Heart left ventricle (tissue), 16 donors: ENCODE data around the gene HAGHL. TPM values are rescaled to one million over a fixed set of nuclear protein-coding genes. Genes with fewer than 3 reads are reported as not detected.

Experiments used
- ATAC-seq, 4 donors: fragments of 200-7000 bp; cut with Tn5 transposase; one replicate each; pipeline ENCODE4 v1.9.1; 2020 to 2022; ENCODE audit warnings: moderate library complexity in 4 of 4, mild to moderate bottlenecking in 3 of 4, moderate number of reproducible peaks in 1 of 4
- DNase-seq, 5 donors: peaks; one replicate each; pipeline ENCODE4 v3.0.0-alpha.2; 2020
- H3K27ac ChIP-seq, 12 donors: fragments of 200-600 bp; sonication (generic) in 4 of 12; one replicate each; pipeline versions ENCODE4 v1.5.0 to v1.8.0; 2016 to 2022; ENCODE audit warnings: mild to moderate bottlenecking in 2 of 12
- H3K27me3 ChIP-seq, 9 donors: fragments of 200-600 bp; sonication (generic) in 2 of 9; one replicate each; pipeline versions ENCODE4 v1.5.1 to v1.8.0; 2016 to 2022; ENCODE audit warnings: mild to moderate bottlenecking in 3 of 9
- H3K36me3 ChIP-seq, 9 donors: fragments of 200-600 bp; sonication (generic) in 2 of 9; one replicate each; pipeline versions ENCODE4 v1.5.0 to v1.8.0; 2018 to 2022; ENCODE audit warnings: mild to moderate bottlenecking in 2 of 9
- H3K4me1 ChIP-seq, 12 donors: fragments of 200-600 bp; sonication (generic) in 4 of 12; one replicate each; pipeline versions ENCODE4 v1.5.0 to v1.8.0; 2016 to 2022; ENCODE audit warnings: mild to moderate bottlenecking in 3 of 12
- H3K4me3 ChIP-seq, 12 donors: fragments of 200-600 bp; sonication (generic) in 4 of 12; one replicate each; pipeline versions ENCODE4 v1.5.0 to v1.8.0; 2017 to 2022; ENCODE audit warnings: mild to moderate bottlenecking in 9 of 12, moderate library complexity in 4 of 12
- H3K9me3 ChIP-seq, 12 donors: fragments of 200-600 bp; sonication (generic) in 4 of 12; one replicate each; pipeline versions ENCODE4 v1.5.0 to v1.8.0; 2016 to 2022; ENCODE audit warnings: mild to moderate bottlenecking in 1 of 12
- CTCF ChIP-seq, 12 donors: fragments of 200-600 bp; sonication (generic) in 4 of 12; IDR thresholded peaks; one replicate each; pipeline versions ENCODE4 v1.5.0 to v1.8.0; 2018 to 2022; ENCODE audit warnings: antibody characterized with exemption in 12 of 12, mild to moderate bottlenecking in 5 of 12
- POLR2A ChIP-seq, 2 donors: fragments of 450-650 bp; IDR thresholded peaks; one replicate each; pipeline ENCODE4 v1.6.1; 2017; ENCODE audit warnings: antibody characterized with exemption in 2 of 2, mild to moderate bottlenecking in 2 of 2, moderate library complexity in 2 of 2
- WGBS, 4 donors: extraction: QIAGEN DNeasy Blood & Tissue Kit in 2 of 4; methylation state at CpG; one replicate each; pipeline versions ENCODE4 v1.1.5 to v1.1.7; 2013 to 2018; 5-methylcytosine and 5-hydroxymethylcytosine counted together
- intact Hi-C, 10 donors: fragments of 100-400 bp; cut with DNase I; formaldehyde crosslinking; loops; one replicate each; pipeline versions ENCODE4 v1.11.1 to v1.14.2; 2022
- polyA plus RNA-seq, 2 donors: library from polyadenylated mRNA; stranded (reverse); fragments of 200-250 nt; gene quantifications; one replicate each; pipeline ENCODE4 v1.2.3, GENCODE V29; 2013
- total RNA-seq, 9 donors: library from RNA; depleted of rRNA in 2 of 9; stranded (reverse); fragments of >200 nt in 2 of 9; fragmentation: NEBNext Ultra II Directional in 3 of 9; extraction: Animal tissue kit (Norgen Biotek cat#: 25700) in 3 of 9; gene quantifications; one replicate each; pipeline versions ENCODE4 v1.1.0 to v1.2.4, GENCODE V29; 2016 to 2023
- donor health status: ischemic (EF 13 %, LVEDD 7.1; RV severe dilation, severe dysfunction).
- donor health status: healthy with polysubstance abuse.
- donor health status: DM: no; HTN: yes; CAD: no.
- donor health status: DM: no; HTN: no; CAD: no.
- donor health status: ischemic (EF 25% LVEDD 6.9; RV normal size, moderate dysfunction).
- donor health status: ischemic (EF 25% LVEDD 5.7; RV mildly dilated, moderate dysfunction).
- donor health status: healthy.
- donor health status: DM: yes; HTN: yes; CAD: no.
- donor health status: ischemic (EF 35%, LVEDD 5.7; RV mildly dilated, moderate dysfunction).
- donor health status: nonischemic (EF 11% LVEDD 7.7; RV severe dilation, severe dysfunction).
- donor health status: DM: yes; HTN: yes; CAD: no.
- donor health status: PGD.
- donor health status: ischemic (EF 29% LVEDD 5.4; RV normal size, mild dysfunction).
- donor health status: nonischemic (EF 23%, LVEDD 6.1; RV moderate dilation, normal function).

The HAGHL gene
- total and polyA plus RNA-seq, 11 donors = 5.0 to 44.2 (median 11.9) TPM

- H3K4me3 ChIP-seq = no peak overlapping the region
- peaks cover 0 to 17% (median 0%) of the 10 kb centered on the region in 9 donors for H3K27me3 ChIP-seq
- H3K4me1 ChIP-seq = no peaks in the 10 kb centered on the region
- 68 to 78% (median 75%) methylated on average over 15 to 19 of the region's 19 CpGs for whole genome bisulfite sequencing, 4 donors
- H3K27ac ChIP-seq = no peak overlapping the region
- TF ChIP-seq POLR2A (IDR thresholded peaks at IDR 0.05) (no peak), CTCF (IDR thresholded peaks at IDR 0.05) (no peak)
- ATAC-seq (no peak), DNase-seq (peak in 1 of 5 donors; percentile 15)
- no peaks in the 10 kb centered on the region for H3K36me3 ChIP-seq
- intact Hi-C loops = no loop called here
- no peaks in the 10 kb centered on the region for H3K9me3 ChIP-seq
These were observed 43.0 kb downstream of the HAGHL start for GRCh38 chr16:769934-770333.

- Histone ChIP-seq H3K27ac (no peak overlapping the region), H3K27me3 (peaks cover 0 to 15% (median 0%) of the 10 kb centered on the region in 9 donors), H3K4me1 (no peaks in the 10 kb centered on the region), H3K9me3 (no peaks in the 10 kb centered on the region), H3K36me3 (no peaks in the 10 kb centered on the region), H3K4me3 (no peak overlapping the region)
- DNase-seq (no peak), ATAC-seq (no peak)
- WGBS, 4 donors = 62 to 88% (median 72%) methylated on average over 2 to 13 of the region's 13 CpGs
- no peak for TF ChIP-seq CTCF (IDR thresholded peaks at IDR 0.05)
- TF ChIP-seq POLR2A (IDR thresholded peaks at IDR 0.05) = no peak
- intact Hi-C loops = no loop called here
These were observed 43.5 kb downstream of the HAGHL start for GRCh38 chr16:770411-770810.

- 84 to 89% (median 87%) methylated on average over 9 to 18 of the region's 18 CpGs for WGBS, 4 donors
These were observed 46.1 kb downstream of the HAGHL start for GRCh38 chr16:772959-773358.

More at GRCh38 chr16:772959-773358, 46.1 kb downstream of the HAGHL start:
- intact Hi-C loops = no loop called here
- ATAC-seq = no peak
- H3K27me3 ChIP-seq = peaks cover 0 to 17% (median 0%) of the 10 kb centered on the region in 9 donors
- no peak overlapping the region for H3K27ac ChIP-seq
- DNase-seq = no peak
- H3K9me3 ChIP-seq = no peaks in the 10 kb centered on the region
- no peaks in the 10 kb centered on the region for H3K4me1 ChIP-seq
- no peak overlapping the region for H3K4me3 ChIP-seq
- no peaks in the 10 kb centered on the region for H3K36me3 ChIP-seq
- TF ChIP-seq CTCF (IDR thresholded peaks at IDR 0.05) = no peak
- TF ChIP-seq POLR2A (IDR thresholded peaks at IDR 0.05) = no peak
